ENCODE measurements around the gene ZSWIM8.
A peak's percentile ranks its signal among the peaks of the same experiment; 100 is the strongest.

ZSWIM8 gene

GRCh38 chr10:73781879-73782748 lies 3.3 kb upstream of the ZSWIM8 start, which contains the start of gene CHCHD1 (continued):
- TF ChIP-seq ZNF280D (tag by site-specific recombination; IDR thresholded peaks at IDR 0.05), result no peak
- no peak for TF ChIP-seq SETDB1 (IDR thresholded peaks at IDR 0.05; ENCODE audit: insufficient read length, low read length)
- no peak for TF ChIP-seq ZNF558 (tag by site-specific recombination; IDR thresholded peaks at IDR 0.05)
- TF ChIP-seq SP7 (tag by site-specific recombination; IDR thresholded peaks at IDR 0.05), result peak; percentile 63
- TF ChIP-seq ZNF221 (tag by site-specific recombination; IDR thresholded peaks at IDR 0.05; ENCODE audit: borderline replicate concordance), result no peak
- TF ChIP-seq ZNF132 (tag by site-specific recombination; IDR thresholded peaks at IDR 0.05; ENCODE audit: borderline replicate concordance), result no peak
- TF ChIP-seq ZBTB17 (tag by site-specific recombination; IDR thresholded peaks at IDR 0.05), result peak; percentile 96
- TF ChIP-seq ZNF362 (tag by site-specific recombination; IDR thresholded peaks at IDR 0.05), result no peak
- peak; percentile 88 for TF ChIP-seq ZXDB (tag by site-specific recombination; IDR thresholded peaks at IDR 0.05)
- TF ChIP-seq ZNF707 (tag by site-specific recombination; IDR thresholded peaks at IDR 0.05), result no peak
- TF ChIP-seq ZNF501 (tag by site-specific recombination; IDR thresholded peaks at IDR 0.05), result peak; percentile 48; the same call in 1 of the 2 replicates
- no peak for TF ChIP-seq SCRT2 (tag by site-specific recombination; IDR thresholded peaks at IDR 0.05)
- TF ChIP-seq ZNF184 (tag by site-specific recombination; IDR thresholded peaks at IDR 0.05), result no peak
- TF ChIP-seq ZNF529 (tag by site-specific recombination; IDR thresholded peaks at IDR 0.05; ENCODE audit: insufficient replicate concordance), result no peak
- no peak for TF ChIP-seq ZBTB10 (tag by site-specific recombination; IDR thresholded peaks at IDR 0.05)
- TF ChIP-seq ZNF335 (tag by site-specific recombination; conservative IDR thresholded peaks at IDR 0.05), result peak; percentile 97
- TF ChIP-seq ZNF248 (tag by site-specific recombination; IDR thresholded peaks at IDR 0.05), result no peak
- no peak for TF ChIP-seq ZSCAN5A (tag by site-specific recombination; IDR thresholded peaks at IDR 0.05)
- TF ChIP-seq ZBTB21 (tag by site-specific recombination; IDR thresholded peaks at IDR 0.05), result no peak
- TF ChIP-seq ZNF660 (tag by site-specific recombination; IDR thresholded peaks at IDR 0.05), result no peak; the same call in 1 of the 2 replicates
- TF ChIP-seq GLIS2 (tag by site-specific recombination; IDR thresholded peaks at IDR 0.05), result peak; percentile 61
- no peak for TF ChIP-seq ZBTB6 (tag by site-specific recombination; IDR thresholded peaks at IDR 0.05)
- TF ChIP-seq ZNF114 (tag by site-specific recombination; IDR thresholded peaks at IDR 0.05), result no peak
- TF ChIP-seq ZNF24 (tag by site-specific recombination; IDR thresholded peaks at IDR 0.05), result peak; percentile 74
- TF ChIP-seq ZNF596 (tag by site-specific recombination; IDR thresholded peaks at IDR 0.05), result no peak
- TF ChIP-seq FEZF1 (tag by site-specific recombination; IDR thresholded peaks at IDR 0.05), result no peak
- TF ChIP-seq ZNF354C (tag by site-specific recombination; IDR thresholded peaks at IDR 0.05; ENCODE audit: borderline replicate concordance, low read depth), result no peak
- TF ChIP-seq ZNF121 (tag by site-specific recombination; IDR thresholded peaks at IDR 0.05), result no peak
- TF ChIP-seq ZNF600 (tag by site-specific recombination; IDR thresholded peaks at IDR 0.05), result no peak; the same call in 1 of the 2 replicates
- no peak for TF ChIP-seq ZNF169 (tag by site-specific recombination; IDR thresholded peaks at IDR 0.05)
- TF ChIP-seq ZNF561 (tag by site-specific recombination; IDR thresholded peaks at IDR 0.05; ENCODE audit: borderline replicate concordance), result 0 out of 2 replicates have a peak, but pooled peaks have one; percentile 30
- no peak for TF ChIP-seq ZBTB1 (tag by site-specific recombination; IDR thresholded peaks at IDR 0.05)

Measured in HEK293 (cell line).